ENCODE data around the gene RUNDC1. TPM values are rescaled to one million over a fixed set of nuclear protein-coding genes. Genes with fewer than 3 reads are reported as not detected.
A peak's percentile ranks its signal among the peaks of the same experiment; 100 is the strongest.

RUNDC1 gene
- total RNA-seq (19.5 TPM), polyA plus RNA-seq (ENCODE audit: insufficient read depth, low read depth, low replicate concordance) (10.1 TPM)
- long read RNA-seq, donor 1, partial matches to known transcripts: 0 of 3 reads
- long read RNA-seq, donor 1, other reads (novel, unspliced or antisense): 0 of 3 reads
- long read RNA-seq, donor 2, partial matches to known transcripts: 0 of 5 reads
- long read RNA-seq, donor 2, other reads (novel, unspliced or antisense): 0 of 5 reads
- long read RNA-seq, donor 3, partial matches to known transcripts: 0 of 3 reads
- long read RNA-seq, donor 3, other reads (novel, unspliced or antisense): 0 of 3 reads
- long read RNA-seq, donor 4, partial matches to known transcripts: 0 of 3 reads
- long read RNA-seq, donor 4, other reads (novel, unspliced or antisense): 0 of 3 reads
- long read RNA-seq, donor 5: 0 reads
- long read RNA-seq, donor 6: 0 reads
- long read RNA-seq, donor 7, transcript RUNDC1-201 (5 exons, 3,828 nt): major isoform, 32 of 46 reads
- long read RNA-seq, donor 7, partial matches to known transcripts: 7 of 46 reads
- long read RNA-seq, donor 7, other reads (novel, unspliced or antisense): 4 of 46 reads
- long read RNA-seq, donor 8, partial matches to known transcripts: 0 of 4 reads
- long read RNA-seq, donor 8, other reads (novel, unspliced or antisense): 0 of 4 reads
- long read RNA-seq, donor 9, partial matches to known transcripts: 0 of 1 reads
- long read RNA-seq, donor 9, other reads (novel, unspliced or antisense): 0 of 1 reads
- long read RNA-seq, donor 10, partial matches to known transcripts: 0 of 6 reads
- long read RNA-seq, donor 10, other reads (novel, unspliced or antisense): 0 of 6 reads

- Histone ChIP-seq H3K27me3 (ENCODE audit: control insufficient read depth, insufficient read depth, low read length) (no peaks in the 10 kb centered on the region), H3K9ac (ENCODE audit: low read length in 3 of 3) (peak within 1 kb of the TSS; percentile 41 to 76 (median 73)), H3K27ac (ENCODE audit: low read depth in 2 of 2, low read length in 2 of 2) (peak within 1 kb of the TSS; percentile 58 to 72), H3K36me3 (ENCODE audit: control insufficient read depth in 2 of 3, insufficient read depth in 3 of 3, low read length in 3 of 3) (peaks cover 0 to 2% (median 0%) of the 10 kb centered on the region in 3 donors), H3K9me3 (ENCODE audit: control insufficient read depth in 2 of 3, insufficient read depth in 1 of 3, low read length in 3 of 3) (no peaks in the 10 kb centered on the region), H3K4me3 (ENCODE audit: low read length in 3 of 3) (peak within 1 kb of the TSS; percentile 59 to 92 (median 89)), H3K4me1 (ENCODE audit: control insufficient read depth in 2 of 3, insufficient read depth in 2 of 3, low read depth in 1 of 3, low read length in 3 of 3) (peaks cover 0 to 16% (median 0%) of the 10 kb centered on the region in 3 donors)
- intact Hi-C loops (cut with DNase I): no loop called here
- TF ChIP-seq CTCF (IDR thresholded peaks at IDR 0.05; ENCODE audit: borderline replicate concordance, extremely low read depth, insufficient read depth): no peak
- peak; percentile 94 to 98 (median 96) for DNase-seq
- no peak for FAIRE-seq
These were observed at the start of gene RUNDC1 for GRCh38 chr17:42980274-42980765. Gene RUNDC1 (plus strand): TSS chr17:42980565. CDS start chr17:42980577, 12 bp downstream.

GRCh38 chr17:42937712-42938596 lies 42.4 kb upstream of the RUNDC1 start:
- intact Hi-C loops (cut with DNase I): no loop called here
- Histone ChIP-seq H3K4me3 (ENCODE audit: low read length in 3 of 3) (no peak overlapping the region), H3K9me3 (ENCODE audit: control insufficient read depth in 2 of 3, insufficient read depth in 1 of 3, low read length in 3 of 3) (no peaks in the 10 kb centered on the region), H3K9ac (ENCODE audit: low read length in 3 of 3) (no peak overlapping the region), H3K36me3 (ENCODE audit: control insufficient read depth in 2 of 3, insufficient read depth in 3 of 3, low read length in 3 of 3) (no peaks in the 10 kb centered on the region), H3K4me1 (ENCODE audit: control insufficient read depth in 2 of 3, insufficient read depth in 2 of 3, low read depth in 1 of 3, low read length in 3 of 3) (no peaks in the 10 kb centered on the region), H3K27ac (ENCODE audit: low read depth in 2 of 2, low read length in 2 of 2) (no peak overlapping the region), H3K27me3 (ENCODE audit: control insufficient read depth, insufficient read depth, low read length) (no peaks in the 10 kb centered on the region)
- peak; percentile 84 for TF ChIP-seq CTCF (IDR thresholded peaks at IDR 0.05; ENCODE audit: borderline replicate concordance, extremely low read depth, insufficient read depth)
- peak in 4 of 5 donors; percentile 55 to 78 (median 71) for DNase-seq
- FAIRE-seq: no peak

- Histone ChIP-seq H3K36me3 (ENCODE audit: control insufficient read depth in 2 of 3, insufficient read depth in 3 of 3, low read length in 3 of 3) (no peaks in the 10 kb centered on the region), H3K27ac (ENCODE audit: low read depth in 2 of 2, low read length in 2 of 2) (no peak overlapping the region), H3K9me3 (ENCODE audit: control insufficient read depth in 2 of 3, insufficient read depth in 1 of 3, low read length in 3 of 3) (no peaks in the 10 kb centered on the region), H3K4me3 (ENCODE audit: low read length in 3 of 3) (no peak overlapping the region), H3K9ac (ENCODE audit: low read length in 3 of 3) (no peak overlapping the region), H3K27me3 (ENCODE audit: control insufficient read depth, insufficient read depth, low read length) (no peaks in the 10 kb centered on the region), H3K4me1 (ENCODE audit: control insufficient read depth in 2 of 3, insufficient read depth in 2 of 3, low read depth in 1 of 3, low read length in 3 of 3) (no peaks in the 10 kb centered on the region)
- DNase-seq (no peak), FAIRE-seq (no peak)
- intact Hi-C loops (cut with DNase I): loop anchor here (5.0 kb wide), 1 partner anchor 257 kb away; no protein-coding TSS in a partner anchor
- TF ChIP-seq CTCF (IDR thresholded peaks at IDR 0.05; ENCODE audit: borderline replicate concordance, extremely low read depth, insufficient read depth): no peak
These were observed 36.2 kb upstream of the RUNDC1 start for GRCh38 chr17:42944211-42944610.
